Jurkat, Clone E6-1 (cell line): ENCODE results near the gene NEDD4.
"Not testable (repeated sequence)": the region's sequence is repeated elsewhere in the genome, so short reads cannot be mapped to it uniquely, and the experiment has no call there.

Source experiments
- DNase-seq: peaks from one replicate; pipeline ENCODE4 v3.0.0-alpha.2; 2011; ENCODE audit warnings: low read depth, low spot score
- H3K4me3 ChIP-seq: 2 replicates; pipeline ENCODE4 v1.5.1; 2011; ENCODE audit warnings: mild to moderate bottlenecking, low read length, control low read depth, moderate library complexity

Gene NEDD4

DNA sequence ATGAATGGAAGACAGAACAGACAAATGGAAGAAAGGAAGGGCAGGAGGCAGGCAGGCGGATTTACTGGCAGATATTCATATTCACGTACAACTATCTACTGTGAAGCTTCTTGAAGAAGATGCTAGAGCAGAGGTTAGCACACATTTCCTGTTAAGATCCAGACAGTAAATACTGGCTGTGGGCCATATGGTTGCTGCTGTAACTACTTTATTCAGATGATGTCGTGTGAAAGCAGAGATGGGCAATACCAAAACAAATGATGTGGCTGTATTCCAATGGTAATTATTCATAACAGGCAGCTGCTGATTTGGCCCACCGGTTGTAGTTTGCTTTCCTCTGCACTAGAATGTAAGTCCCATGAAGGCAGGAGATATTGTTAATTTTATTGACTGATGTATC is 134.8 kb downstream of the NEDD4 start:
- H3K4me3 ChIP-seq = no peak overlapping the region
- DNase-seq = no peak

- no peak for DNase-seq
- no peak overlapping the region for H3K4me3 ChIP-seq
Observed at GRCh38 chr15:55856506-55857164, 136.8 kb downstream of the NEDD4 start.

- DNase-seq = no peak
- no peak overlapping the region for H3K4me3 ChIP-seq
Observed at GRCh38 chr15:55853134-55853533, 140.3 kb downstream of the NEDD4 start.

DNA sequence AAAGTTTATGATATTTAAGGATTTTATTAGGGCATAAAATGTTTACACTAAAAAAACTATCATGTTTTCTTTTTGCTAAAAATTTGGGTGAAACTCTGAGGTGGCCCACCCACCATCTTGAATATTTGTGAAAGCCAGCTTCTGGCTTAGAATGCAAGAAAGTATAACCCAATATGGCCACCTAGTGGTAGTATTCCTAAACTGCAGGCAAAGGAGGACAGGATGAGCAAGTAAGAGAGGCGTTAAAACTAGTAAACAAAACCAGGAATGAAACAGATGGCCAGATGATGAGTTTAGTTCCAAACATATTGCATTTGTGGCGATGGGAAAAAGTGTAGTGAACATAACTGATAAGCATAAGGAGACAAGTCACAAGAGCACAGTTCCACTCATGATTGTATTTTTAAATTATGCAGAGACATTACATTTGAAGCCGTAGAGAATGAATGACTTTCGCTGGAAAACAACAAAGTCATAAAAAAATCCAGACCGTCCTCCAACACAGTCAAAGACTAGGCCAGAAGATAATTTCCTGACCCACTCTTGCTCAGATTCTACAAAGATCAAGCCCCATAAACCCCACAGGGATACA is 147.2 kb downstream of the NEDD4 start:
- DNase-seq = peak; percentile 77
- H3K4me3 ChIP-seq = no peak overlapping the region

GRCh38 chr15:55842897-55843296 is 150.5 kb downstream of the NEDD4 start:
- not testable (repeated sequence) for DNase-seq, H3K4me3 ChIP-seq

- H3K4me3 ChIP-seq = no peak overlapping the region
- no peak for DNase-seq
Observed at GRCh38 chr15:55835866-55836265, 157.5 kb downstream of the NEDD4 start.

GRCh38 chr15:55834331-55834730 is 159.1 kb downstream of the NEDD4 start:
- DNase-seq = no peak
- no peak overlapping the region for H3K4me3 ChIP-seq

GRCh38 chr15:55829826-55830225 is 163.6 kb downstream of the NEDD4 start:
- DNase-seq = peak; percentile 35
- no peak overlapping the region for H3K4me3 ChIP-seq

- no peak for DNase-seq
Observed at GRCh38 chr15:55827955-55828354, 165.5 kb downstream of the NEDD4 start.

GRCh38 chr15:55827204-55827603 is 166.2 kb downstream of the NEDD4 start:
- H3K4me3 ChIP-seq = no peak overlapping the region
- DNase-seq = no peak

More at GRCh38 chr15:55827955-55828354, 165.5 kb downstream of the NEDD4 start:
- H3K4me3 ChIP-seq = no peak overlapping the region

GRCh38 chr15:55824857-55825613 is 168.4 kb downstream of the NEDD4 start:
- no peak for DNase-seq
- no peak overlapping the region for H3K4me3 ChIP-seq

- DNase-seq = no peak
- no peak overlapping the region for H3K4me3 ChIP-seq
Observed at GRCh38 chr15:55823699-55824340, 169.6 kb downstream of the NEDD4 start.

- no peak for DNase-seq
- no peak overlapping the region for H3K4me3 ChIP-seq
Observed at GRCh38 chr15:55823191-55823670, 170.2 kb downstream of the NEDD4 start.

DNA sequence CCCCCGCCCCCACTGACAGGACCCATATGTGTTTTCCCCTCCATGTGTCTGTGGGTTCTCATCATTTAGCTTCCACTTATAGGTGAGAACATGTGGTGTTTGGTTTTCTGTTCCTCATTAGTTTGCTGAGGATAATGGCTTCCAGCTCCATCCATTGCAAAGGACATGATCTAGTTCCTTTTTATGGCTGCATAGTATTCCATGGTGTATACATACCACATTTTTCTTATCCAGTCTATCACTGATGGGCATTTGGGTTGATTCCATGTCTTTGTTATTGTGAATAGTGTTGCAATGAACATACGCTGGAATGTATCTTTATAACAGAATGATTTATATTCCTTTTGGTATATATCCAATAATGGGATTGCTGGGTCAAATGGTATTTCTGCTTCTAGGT is 171.7 kb downstream of the NEDD4 start:
- DNase-seq, H3K4me3 ChIP-seq: not testable (repeated sequence)

DNA sequence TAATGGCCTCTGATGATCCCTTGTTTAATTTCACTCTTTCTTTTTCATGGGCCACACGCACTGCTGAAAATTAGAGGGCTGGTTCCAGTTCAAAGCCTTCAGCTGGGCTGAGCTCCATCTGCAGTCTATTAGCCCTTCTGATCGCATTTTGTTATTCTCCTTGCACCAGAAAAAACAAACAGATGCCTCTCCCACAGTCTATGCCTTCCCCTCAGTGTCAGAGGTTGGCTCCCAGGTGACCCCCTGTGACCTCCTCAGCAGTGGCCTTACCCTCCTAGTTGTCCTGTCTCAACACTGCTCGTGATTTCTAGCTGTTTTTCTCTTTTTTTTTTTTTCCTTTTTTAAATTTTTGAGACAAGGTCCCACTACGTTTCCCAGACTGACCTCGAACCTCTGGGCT is 173.4 kb downstream of the NEDD4 start:
- no peak for DNase-seq
- no peak overlapping the region for H3K4me3 ChIP-seq

GRCh38 chr15:55819397-55820034 is 173.9 kb downstream of the NEDD4 start:
- no peak overlapping the region for H3K4me3 ChIP-seq
- DNase-seq = no peak

DNA sequence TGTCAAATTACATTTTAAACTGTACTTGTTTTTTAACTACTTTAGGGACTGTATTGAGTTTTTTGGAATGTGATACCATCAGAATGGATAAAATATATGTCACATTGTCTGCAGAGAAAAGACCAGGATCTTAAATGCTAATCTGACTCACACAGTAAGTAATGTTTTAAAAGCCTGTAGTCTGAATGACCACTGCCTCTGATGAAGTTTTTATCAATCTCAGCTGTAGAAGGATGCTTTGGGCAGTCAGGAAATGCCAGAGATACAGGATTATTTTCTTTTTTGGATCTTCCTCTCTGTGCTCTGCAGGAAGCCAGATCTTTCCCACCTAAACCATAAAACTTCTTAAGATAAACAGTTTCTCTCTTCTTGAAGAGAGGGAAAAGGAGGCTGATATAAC is 177.4 kb downstream of the NEDD4 start:
- no peak overlapping the region for H3K4me3 ChIP-seq
- DNase-seq = no peak

- H3K4me3 ChIP-seq = no peak overlapping the region
- DNase-seq = no peak
Observed at GRCh38 chr15:55802600-55803376, 190.6 kb downstream of the NEDD4 start.

DNA sequence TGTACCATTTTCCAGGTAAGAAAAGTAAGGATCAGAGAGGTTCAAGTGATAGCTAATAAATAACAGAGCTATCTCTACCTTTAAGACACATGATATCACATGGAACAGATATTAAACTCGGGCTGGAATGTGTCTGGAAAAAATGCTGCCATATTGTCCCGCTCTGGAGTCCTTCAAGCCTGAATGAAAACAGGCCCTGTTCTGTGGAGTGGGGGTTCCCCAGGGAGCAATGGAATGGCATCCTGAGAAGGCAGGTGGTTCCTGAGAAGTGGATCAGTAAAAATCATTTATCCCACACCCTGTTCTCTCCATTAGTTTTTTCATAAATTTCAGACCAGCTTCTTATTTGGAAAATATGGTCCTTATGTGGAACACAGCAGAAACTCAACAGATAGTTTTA is 193.2 kb downstream of the NEDD4 start:
- DNase-seq = no peak
- no peak overlapping the region for H3K4me3 ChIP-seq
